H1 (cell line): ENCODE measurements around the gene KCNC3. TPM values are rescaled to one million over a fixed set of nuclear protein-coding genes. Genes with fewer than 3 reads are reported as not detected.

Experiments
- ASH2L ChIP-seq: fragments of 200-600, 300-600 bp; sonication (generic); IDR thresholded peaks from one replicate; pipeline ENCODE4 v1.7.1; 2017; ENCODE audit warnings: low read length
- BACH1 ChIP-seq: IDR thresholded peaks from 2 replicates; pipeline ENCODE4 v1.6.1; 2012; ENCODE audit warnings: low read length, improper control_type of control experiment
- CBX8 ChIP-seq: fragments of 300-800, 300-1000 bp; sonication (generic); IDR thresholded peaks from 2 replicates; pipeline ENCODE4 v1.7.1; 2016; ENCODE audit warnings: low read depth, low read length, borderline replicate concordance
- CHD1 ChIP-seq: IDR thresholded peaks from 2 replicates; pipeline ENCODE4 v1.6.1; 2012; ENCODE audit warnings: low read depth, low read length, improper control_type of control experiment
- EP300 ChIP-seq, 2 experiments: IDR thresholded peaks; 1 replicate in 1 of 2; 2 replicates in 1 of 2; pipeline ENCODE4 v1.6.1; 2011 to 2012; ENCODE audit warnings: low read depth in 2 of 2, low read length in 2 of 2, mild to moderate bottlenecking in 2 of 2, borderline replicate concordance in 1 of 2, inconsistent platforms in 1 of 2, moderate library complexity in 1 of 2
- EZH2 ChIP-seq: fragments of 200-600 bp; sonication (generic); IDR thresholded peaks from 2 replicates; pipeline ENCODE4 v1.7.1; 2012; ENCODE audit warnings: low read depth, mild to moderate bottlenecking, moderate library complexity, low read length, inconsistent platforms; ENCODE audit not compliant: severe bottlenecking
- GTF2F1 ChIP-seq: IDR thresholded peaks from 2 replicates; pipeline ENCODE4 v1.6.1; 2012; ENCODE audit warnings: low read depth, low read length, improper control_type of control experiment, borderline replicate concordance
- JUN ChIP-seq: IDR thresholded peaks from 2 replicates; pipeline ENCODE4 v1.6.1; 2011; ENCODE audit warnings: low read depth, mild to moderate bottlenecking, improper control_type of control experiment, low read length
- JUND ChIP-seq: IDR thresholded peaks from 2 replicates; pipeline ENCODE4 v1.6.1; 2011; ENCODE audit warnings: mild to moderate bottlenecking, improper control_type of control experiment, low read length
- NRF1 ChIP-seq: IDR thresholded peaks from 2 replicates; pipeline ENCODE4 v1.6.1; 2011; ENCODE audit warnings: mild to moderate bottlenecking, low read depth, low read length, improper control_type of control experiment
- PHF8 ChIP-seq: fragments of 200-600 bp; sonication (generic); conservative IDR thresholded peaks from 2 replicates; pipeline ENCODE4 v1.7.1; 2012; ENCODE audit warnings: low read depth, mild to moderate bottlenecking, inconsistent platforms, low read length, moderate library complexity
- POLR2A ChIP-seq, 2 experiments: IDR thresholded peaks; 1 replicate in 1 of 2; 2 replicates in 1 of 2; pipeline ENCODE4 v1.6.1; 2011; ENCODE audit warnings: low read depth in 2 of 2, low read length in 2 of 2, mild to moderate bottlenecking in 2 of 2; ENCODE audit errors: control extremely low read depth in 1 of 2
- RAD21 ChIP-seq, 2 experiments: IDR thresholded peaks in 1 of 2; conservative IDR thresholded peaks in 1 of 2; 2 replicates each; pipeline ENCODE4 v1.6.1; 2011; ENCODE audit warnings: low read depth in 2 of 2, low read length in 2 of 2, improper control_type of control experiment in 1 of 2, inconsistent platforms in 1 of 2, mild to moderate bottlenecking in 1 of 2, moderate library complexity in 1 of 2
- RBBP5 ChIP-seq: IDR thresholded peaks from 2 replicates; pipeline ENCODE4 v1.7.1; 2012; ENCODE audit warnings: low read depth, mild to moderate bottlenecking, inconsistent platforms, low read length, moderate library complexity, borderline replicate concordance
- RNF2 ChIP-seq: fragments of 200-900, 300-1000 bp; sonication (generic); IDR thresholded peaks from 2 replicates; pipeline ENCODE4 v1.7.1; 2016; ENCODE audit warnings: borderline replicate concordance, low read depth, mild to moderate bottlenecking, antibody characterized with exemption, low read length; ENCODE audit not compliant: poor library complexity, severe bottlenecking; ENCODE audit errors: missing control alignments
- RXRA ChIP-seq: IDR thresholded peaks from 2 replicates; pipeline ENCODE4 v1.6.1; 2011; ENCODE audit warnings: low read depth, mild to moderate bottlenecking, low read length, moderate library complexity; ENCODE audit not compliant: insufficient read depth
- SRF ChIP-seq: IDR thresholded peaks from 2 replicates; pipeline ENCODE4 v1.6.1; 2011; ENCODE audit warnings: mild to moderate bottlenecking, low read depth, low read length, moderate library complexity
- SUZ12 ChIP-seq: fragments of 200-600 bp; sonication (generic); IDR thresholded peaks from 2 replicates; pipeline ENCODE4 v1.6.1; 2012; ENCODE audit warnings: mild to moderate bottlenecking, inconsistent platforms, low read length, moderate library complexity, mixed read lengths
- TAF1 ChIP-seq: IDR thresholded peaks from 2 replicates; pipeline ENCODE4 v1.6.1; 2011; ENCODE audit warnings: mild to moderate bottlenecking, low read depth, low read length
- TBP ChIP-seq: IDR thresholded peaks from 2 replicates; pipeline ENCODE4 v1.6.1; 2011; ENCODE audit warnings: low read depth, low read length, improper control_type of control experiment
- ZNF274 ChIP-seq: IDR thresholded peaks from 2 replicates; pipeline ENCODE4 v1.7.0; 2012; ENCODE audit warnings: low read length, borderline replicate concordance; ENCODE audit errors: extremely low read depth
- polyA plus RNA-seq, 7 experiments: library from polyadenylated mRNA; depleted of rRNA in 3 of 7; stranded (reverse) in 5 of 7; unstranded in 2 of 7; fragments of >200 nt in 5 of 7; fragments of 200-250 nt in 2 of 7; gene quantifications; 1 replicate in 5 of 7; 2 replicates in 1 of 7; 4 replicates in 1 of 7; pipeline versions ENCODE4 v1.2.1 to v1.2.3, GENCODE V29; 2011 to 2013; ENCODE audit warnings: missing spikeins in 2 of 7, mixed read lengths in 2 of 7
- total RNA-seq: library from RNA; stranded (reverse); fragmentation: NEBNext Ultra II Directional; extraction: Animal tissue kit (Norgen Biotek cat#: 25700); gene quantifications from 2 replicates; pipeline ENCODE4 v1.2.1, GENCODE V29; 2021
- TF ChIP-seq, protein P1 (sequence below): IDR thresholded peaks from 2 replicates; pipeline ENCODE4 v1.6.1; 2012; ENCODE audit warnings: inconsistent platforms

The KCNC3 gene
- total and polyA plus RNA-seq, 2 of the 8 experiments (the other 6 are each of a cell fraction or from before 2014, with no cell fraction given) = 3.9 to 7.2 TPM

DNA sequence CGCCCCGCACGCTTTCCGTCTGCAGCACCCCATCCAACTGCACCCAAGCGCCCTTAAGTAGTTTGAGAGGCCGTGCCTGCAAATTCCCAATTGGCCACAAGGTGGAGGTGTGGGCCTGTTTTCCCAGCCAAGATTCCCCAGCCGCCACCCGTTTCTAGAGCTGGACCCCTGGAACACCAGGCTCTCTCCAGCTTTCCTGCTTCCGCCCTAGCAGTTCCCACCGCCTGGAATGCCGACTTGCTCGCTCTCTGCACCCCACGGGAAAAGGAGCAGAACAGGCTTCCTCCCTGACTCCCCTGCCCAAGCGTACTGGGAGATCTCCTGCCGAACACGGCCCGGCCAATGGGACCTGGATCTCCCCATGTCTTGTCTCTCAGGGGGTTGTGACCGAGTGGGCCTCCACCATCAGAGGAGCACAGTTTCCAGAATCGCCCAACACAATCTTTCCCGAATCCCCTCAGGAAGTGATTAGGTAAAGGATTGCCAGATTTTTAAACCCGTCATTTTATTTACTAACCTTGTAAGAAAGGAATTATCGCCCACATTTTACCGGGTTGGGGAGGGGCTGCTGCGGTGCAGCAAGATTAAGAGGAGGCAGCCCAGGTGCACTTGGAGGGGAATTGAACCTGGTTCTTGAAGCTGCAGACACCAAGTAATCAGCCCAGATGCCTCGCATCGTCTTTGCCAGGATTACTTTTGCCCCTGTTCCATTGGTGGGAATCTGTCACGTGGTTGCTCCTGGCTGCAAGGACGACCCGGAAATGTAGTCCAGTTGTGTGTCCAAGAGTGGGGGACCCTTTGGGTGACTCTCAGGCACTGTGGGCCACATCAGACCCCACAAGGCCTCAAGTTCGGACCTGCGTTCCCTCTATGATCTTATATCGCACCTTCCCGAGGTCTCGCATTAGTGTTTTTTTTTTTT, 39.7 kb upstream of the KCNC3 start (continued):
- peak; percentile 86 to 88 for TF ChIP-seq RAD21 (IDR thresholded peaks at IDR 0.05 in 1 of 2, conservative IDR thresholded peaks at IDR 0.05 in 1 of 2; ENCODE audit: low read depth in 2 of 2, low read length in 2 of 2)
- no peak for TF ChIP-seq CBX8
- peak; percentile 26; the same call in 1 of the 2 replicates for TF ChIP-seq JUND
- peak; percentile 26 for TF ChIP-seq EZH2
- no peak for TF ChIP-seq PHF8
- no peak for TF ChIP-seq SUZ12
- TF ChIP-seq RXRA = no peak
- TF ChIP-seq NRF1 = no peak
- TF ChIP-seq TAF1 = peak; percentile 42; the same call in 1 of the 2 replicates
- no peak for TF ChIP-seq GTF2F1
- TF ChIP-seq EP300 (IDR thresholded peaks at IDR 0.05; ENCODE audit: borderline replicate concordance in 1 of 2, low read depth in 2 of 2, low read length in 2 of 2) = no peak; a peak in 1 of 3 replicates
- TF ChIP-seq, protein P1, sequence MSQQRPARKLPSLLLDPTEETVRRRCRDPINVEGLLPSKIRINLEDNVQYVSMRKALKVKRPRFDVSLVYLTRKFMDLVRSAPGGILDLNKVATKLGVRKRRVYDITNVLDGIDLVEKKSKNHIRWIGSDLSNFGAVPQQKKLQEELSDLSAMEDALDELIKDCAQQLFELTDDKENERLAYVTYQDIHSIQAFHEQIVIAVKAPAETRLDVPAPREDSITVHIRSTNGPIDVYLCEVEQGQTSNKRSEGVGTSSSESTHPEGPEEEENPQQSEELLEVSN = peak; percentile 66
- no peak for TF ChIP-seq JUN
- no peak for TF ChIP-seq SRF
- TF ChIP-seq ASH2L = peak; percentile 39
- no peak for TF ChIP-seq BACH1
- TF ChIP-seq POLR2A (IDR thresholded peaks at IDR 0.05; ENCODE audit: control extremely low read depth in 1 of 2, low read depth in 2 of 2, low read length in 2 of 2) = 0 out of 3 replicates have a peak, but pooled peaks of 1 of the 2 experiments have one; percentile 23
- TF ChIP-seq ZNF274 = no peak
- TF ChIP-seq RNF2 = no peak
- no peak for TF ChIP-seq RBBP5
- peak; percentile 25; the same call in 1 of the 2 replicates for TF ChIP-seq TBP
- no peak for TF ChIP-seq CHD1
